ENCODE data around the gene TLL2.
A peak's percentile ranks its signal among the peaks of the same experiment; 100 is the strongest.

TLL2 gene

GRCh38 chr10:96456296-96456840, 57.4 kb downstream of the TLL2 start:
- DNase-seq (ENCODE audit: insufficient read length) (no peak), FAIRE-seq (no peak)
- TF ChIP-seq POLR2AphosphoS5 (IDR thresholded peaks at IDR 0.05; ENCODE audit: low read depth, low read length) = no peak
- no peak for TF ChIP-seq POLR2A (IDR thresholded peaks at IDR 0.05; ENCODE audit: low read depth, low read length)
- TF ChIP-seq TAF1 (IDR thresholded peaks at IDR 0.05; ENCODE audit: borderline replicate concordance, low read depth, low read length) = no peak

DNA sequence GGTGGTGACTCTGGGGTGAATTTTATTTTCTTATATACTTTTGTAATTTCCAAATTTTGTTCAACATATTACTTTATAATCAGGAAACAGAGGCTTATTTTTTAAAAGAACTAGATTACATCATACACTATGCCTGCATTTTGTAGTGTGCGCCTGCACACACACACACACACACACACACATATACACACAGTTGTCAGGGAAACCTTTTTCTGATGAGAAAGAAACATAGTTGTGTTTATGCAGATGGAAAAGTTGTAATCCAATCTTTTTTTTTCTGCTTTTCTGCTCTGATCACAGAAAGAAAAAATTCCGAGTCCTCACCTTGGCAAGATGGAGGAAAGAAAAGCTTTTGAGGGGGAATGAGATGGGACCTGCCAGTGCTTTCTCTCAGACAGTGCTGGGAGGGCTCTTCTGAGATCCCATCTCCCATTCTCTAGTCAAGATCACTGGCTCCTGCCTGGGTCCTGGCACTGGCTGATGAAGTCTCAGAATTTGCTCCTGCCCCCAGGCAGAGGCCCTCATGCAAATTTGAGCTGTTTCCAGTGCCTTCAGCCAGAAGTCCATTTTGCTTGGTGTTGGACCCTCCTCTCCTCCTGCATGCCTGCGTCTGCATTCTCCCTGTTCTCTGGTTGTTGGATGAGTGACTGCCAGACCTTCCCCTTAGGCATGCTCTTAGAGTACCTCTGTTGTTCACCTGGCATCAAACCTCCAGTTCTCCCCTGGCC, 59.7 kb downstream of the TLL2 start:
- no peak for DNase-seq (ENCODE audit: insufficient read length)

GRCh38 chr10:96452494-96453153, 61.1 kb downstream of the TLL2 start:
- no peak for TF ChIP-seq TAF1 (IDR thresholded peaks at IDR 0.05; ENCODE audit: borderline replicate concordance, low read depth, low read length)
- TF ChIP-seq POLR2AphosphoS5 (IDR thresholded peaks at IDR 0.05; ENCODE audit: low read depth, low read length) = no peak
- TF ChIP-seq POLR2A (IDR thresholded peaks at IDR 0.05; ENCODE audit: low read depth, low read length) = no peak
- FAIRE-seq = no peak
- no peak for DNase-seq (ENCODE audit: insufficient read length)

More for the DNA sequence above, 59.7 kb downstream of the TLL2 start:
- TF ChIP-seq POLR2A (IDR thresholded peaks at IDR 0.05; ENCODE audit: low read depth, low read length) = no peak
- no peak for TF ChIP-seq TAF1 (IDR thresholded peaks at IDR 0.05; ENCODE audit: borderline replicate concordance, low read depth, low read length)
- TF ChIP-seq POLR2AphosphoS5 (IDR thresholded peaks at IDR 0.05; ENCODE audit: low read depth, low read length) = no peak
- no peak for FAIRE-seq

- FAIRE-seq = no peak
- TF ChIP-seq POLR2A (IDR thresholded peaks at IDR 0.05; ENCODE audit: low read depth, low read length) (no peak), TAF1 (IDR thresholded peaks at IDR 0.05; ENCODE audit: borderline replicate concordance, low read depth, low read length) (no peak), POLR2AphosphoS5 (IDR thresholded peaks at IDR 0.05; ENCODE audit: low read depth, low read length) (no peak)
- no peak for DNase-seq (ENCODE audit: insufficient read length)
Measured at GRCh38 chr10:96450529-96451207, 63.1 kb downstream of the TLL2 start.

- TF ChIP-seq POLR2A (IDR thresholded peaks at IDR 0.05; ENCODE audit: low read depth, low read length) (no peak), POLR2AphosphoS5 (IDR thresholded peaks at IDR 0.05; ENCODE audit: low read depth, low read length) (no peak), TAF1 (IDR thresholded peaks at IDR 0.05; ENCODE audit: borderline replicate concordance, low read depth, low read length) (no peak)
- FAIRE-seq (no peak), DNase-seq (ENCODE audit: insufficient read length) (no peak)
Measured at GRCh38 chr10:96448558-96448957, 65.2 kb downstream of the TLL2 start.

GRCh38 chr10:96448021-96448457, 65.7 kb downstream of the TLL2 start:
- no peak for TF ChIP-seq POLR2A (IDR thresholded peaks at IDR 0.05; ENCODE audit: low read depth, low read length)
- no peak for TF ChIP-seq POLR2AphosphoS5 (IDR thresholded peaks at IDR 0.05; ENCODE audit: low read depth, low read length)
- no peak for TF ChIP-seq TAF1 (IDR thresholded peaks at IDR 0.05; ENCODE audit: borderline replicate concordance, low read depth, low read length)
- DNase-seq (ENCODE audit: insufficient read length) (peak; percentile 43), FAIRE-seq (peak; percentile 94)

DNA sequence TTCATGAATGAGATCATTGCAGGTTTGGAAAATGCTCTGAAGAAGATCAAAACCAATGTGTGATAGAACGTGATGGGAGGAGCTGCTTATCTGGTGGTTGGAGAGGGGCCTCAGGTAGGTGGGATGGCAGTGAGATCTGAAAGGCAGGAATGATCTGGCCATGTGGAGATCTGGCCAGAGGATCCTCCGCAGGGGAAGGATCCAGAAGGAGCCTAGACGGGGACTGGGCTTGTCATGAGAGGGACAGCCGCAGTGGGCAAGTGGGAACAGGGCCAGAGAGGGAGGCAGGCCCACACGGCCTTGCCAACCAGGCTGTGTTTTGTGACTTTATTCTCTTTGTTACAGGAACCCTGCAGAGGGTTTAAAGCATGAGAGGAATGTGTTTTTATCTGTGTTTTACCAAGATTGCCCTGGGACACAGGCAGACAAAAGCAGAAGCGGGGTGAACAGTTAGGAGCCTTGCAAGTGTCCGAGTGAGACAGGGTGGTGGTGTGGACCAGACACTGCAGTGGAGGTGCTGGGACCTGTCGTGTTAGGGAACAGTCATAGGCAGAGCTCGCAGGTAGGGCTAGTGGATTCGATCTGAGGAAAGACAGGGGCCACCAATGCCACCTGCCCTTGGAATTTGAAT, 66.6 kb downstream of the TLL2 start:
- DNase-seq (ENCODE audit: insufficient read length) (no peak), FAIRE-seq (no peak)
- TF ChIP-seq TAF1 (IDR thresholded peaks at IDR 0.05; ENCODE audit: borderline replicate concordance, low read depth, low read length) (no peak), POLR2A (IDR thresholded peaks at IDR 0.05; ENCODE audit: low read depth, low read length) (no peak), POLR2AphosphoS5 (IDR thresholded peaks at IDR 0.05; ENCODE audit: low read depth, low read length) (no peak)

- FAIRE-seq = no peak
- no peak for DNase-seq (ENCODE audit: insufficient read length)
- no peak for TF ChIP-seq POLR2A (IDR thresholded peaks at IDR 0.05; ENCODE audit: low read depth, low read length)
- no peak for TF ChIP-seq TAF1 (IDR thresholded peaks at IDR 0.05; ENCODE audit: borderline replicate concordance, low read depth, low read length)
- no peak for TF ChIP-seq POLR2AphosphoS5 (IDR thresholded peaks at IDR 0.05; ENCODE audit: low read depth, low read length)
Measured at GRCh38 chr10:96441987-96442643, 71.6 kb downstream of the TLL2 start.

- TF ChIP-seq POLR2A (IDR thresholded peaks at IDR 0.05; ENCODE audit: low read depth, low read length) (no peak), TAF1 (IDR thresholded peaks at IDR 0.05; ENCODE audit: borderline replicate concordance, low read depth, low read length) (no peak)
- no peak for FAIRE-seq
- DNase-seq (ENCODE audit: insufficient read length) = no peak
Measured at GRCh38 chr10:96441322-96441885, 72.3 kb downstream of the TLL2 start.

All from GM12892 (cell line).